Ovary (tissue), 3 donors: ENCODE data around the gene BIN1.

Experiments used
- CTCF ChIP-seq, 3 donors: fragments of 450-650 bp in 2 of 3; fragments of 200-600 bp in 1 of 3; IDR thresholded peaks; one replicate each; pipeline versions ENCODE4 v1.5.1 to v1.8.0; 2016 to 2022; ENCODE audit warnings: antibody characterized with exemption in 3 of 3, mild to moderate bottlenecking in 1 of 3
- POLR2A ChIP-seq: fragments of 450-650 bp; IDR thresholded peaks from one replicate; pipeline ENCODE4 v1.6.1; 2017; ENCODE audit warnings: antibody characterized with exemption, mild to moderate bottlenecking, moderate library complexity
- donor health status: DM: no; HTN: no; CAD: no.

GRCh38 chr2:127103243-127104165, 3.5 kb downstream of the BIN1 start:
- no peak for TF ChIP-seq CTCF (IDR thresholded peaks at IDR 0.05)
- no peak for TF ChIP-seq POLR2A
